Testis (tissue), 2 donors: Measurements from ENCODE around the gene EEF2K.

Experiments
- POLR2A ChIP-seq: fragments of 450-650 bp; IDR thresholded peaks from one replicate; pipeline ENCODE4 v1.6.1; 2017; ENCODE audit warnings: antibody characterized with exemption, mild to moderate bottlenecking, moderate library complexity
- TF ChIP-seq, protein P1 (sequence below), 3 experiments: fragments of 450-650 bp in 2 of 3; fragments of 200-600 bp in 1 of 3; sonication (generic) in 1 of 3; IDR thresholded peaks; one replicate each; pipeline ENCODE4 v1.5.1; 2016 to 2019; ENCODE audit warnings: antibody characterized with exemption in 3 of 3, mild to moderate bottlenecking in 2 of 3, moderate library complexity in 1 of 3

DNA sequence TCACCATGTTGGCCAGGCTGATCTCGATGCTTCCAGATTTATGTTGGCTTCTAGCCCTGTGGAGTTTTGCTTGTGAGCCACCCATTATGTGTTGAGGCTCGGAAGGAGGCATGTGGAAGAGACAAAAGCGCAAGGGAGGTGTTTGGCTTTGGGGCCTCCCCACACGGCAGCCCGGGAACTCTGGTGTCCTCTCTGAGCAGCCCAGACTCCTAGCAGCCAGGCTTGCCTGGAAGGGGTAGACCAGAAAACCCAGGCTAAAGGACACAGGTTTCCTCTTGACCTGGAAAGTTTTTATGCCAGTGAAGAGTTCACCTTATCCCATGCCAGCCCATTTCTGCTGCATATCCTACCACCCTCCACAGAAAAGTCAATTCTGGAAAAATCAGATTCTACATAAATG lies 22.7 kb upstream of the EEF2K start:
- TF ChIP-seq, protein P1, sequence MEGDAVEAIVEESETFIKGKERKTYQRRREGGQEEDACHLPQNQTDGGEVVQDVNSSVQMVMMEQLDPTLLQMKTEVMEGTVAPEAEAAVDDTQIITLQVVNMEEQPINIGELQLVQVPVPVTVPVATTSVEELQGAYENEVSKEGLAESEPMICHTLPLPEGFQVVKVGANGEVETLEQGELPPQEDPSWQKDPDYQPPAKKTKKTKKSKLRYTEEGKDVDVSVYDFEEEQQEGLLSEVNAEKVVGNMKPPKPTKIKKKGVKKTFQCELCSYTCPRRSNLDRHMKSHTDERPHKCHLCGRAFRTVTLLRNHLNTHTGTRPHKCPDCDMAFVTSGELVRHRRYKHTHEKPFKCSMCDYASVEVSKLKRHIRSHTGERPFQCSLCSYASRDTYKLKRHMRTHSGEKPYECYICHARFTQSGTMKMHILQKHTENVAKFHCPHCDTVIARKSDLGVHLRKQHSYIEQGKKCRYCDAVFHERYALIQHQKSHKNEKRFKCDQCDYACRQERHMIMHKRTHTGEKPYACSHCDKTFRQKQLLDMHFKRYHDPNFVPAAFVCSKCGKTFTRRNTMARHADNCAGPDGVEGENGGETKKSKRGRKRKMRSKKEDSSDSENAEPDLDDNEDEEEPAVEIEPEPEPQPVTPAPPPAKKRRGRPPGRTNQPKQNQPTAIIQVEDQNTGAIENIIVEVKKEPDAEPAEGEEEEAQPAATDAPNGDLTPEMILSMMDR (IDR thresholded peaks at IDR 0.05), result no peak
- TF ChIP-seq POLR2A, result no peak
